NCI-H146 treated with DMSO at 0.1 percent for 48 hours (cell line): ENCODE measurements around the gene NPAS3.

Experiments
- DNase-seq: peaks from one replicate; lab custom pipeline; 2025; ENCODE audit not compliant: unreplicated experiment; lab: John Stamatoyannopoulos, UW

NPAS3 gene

DNA sequence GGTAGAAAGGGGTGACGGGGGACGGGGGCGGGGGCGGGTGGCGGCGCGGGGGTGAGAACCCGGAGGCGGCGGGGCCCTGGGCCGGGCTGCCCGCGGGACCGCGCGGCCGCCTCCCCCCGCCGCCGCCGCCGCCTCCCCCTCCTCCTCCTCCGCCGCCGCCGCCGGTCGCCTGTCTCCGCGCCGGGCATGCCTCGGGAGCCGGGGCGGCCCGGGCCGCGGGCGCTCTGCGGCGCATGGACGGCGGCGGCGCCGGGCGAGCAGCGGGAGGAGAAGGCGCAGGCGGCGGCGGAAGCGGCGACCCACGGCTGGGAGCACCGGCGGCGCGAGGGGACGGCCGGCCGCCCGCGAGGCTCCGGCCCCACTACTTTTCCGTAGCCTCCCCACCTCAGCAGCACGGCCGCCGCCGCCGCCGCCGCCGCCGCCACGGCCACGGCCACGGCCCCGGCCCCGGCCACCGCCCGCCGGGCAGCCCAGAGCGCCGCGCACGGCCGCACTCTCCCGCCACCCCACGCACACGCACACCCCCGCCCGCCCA is at the start of gene NPAS3:
TSS of gene NPAS3 (plus strand) at position 161 of the 535 bp plus-strand sequence.
- no peak for DNase-seq

GRCh38 chr14:32896979-32897697 is 41.5 kb upstream of the NPAS3 start:
- no peak for DNase-seq

DNA sequence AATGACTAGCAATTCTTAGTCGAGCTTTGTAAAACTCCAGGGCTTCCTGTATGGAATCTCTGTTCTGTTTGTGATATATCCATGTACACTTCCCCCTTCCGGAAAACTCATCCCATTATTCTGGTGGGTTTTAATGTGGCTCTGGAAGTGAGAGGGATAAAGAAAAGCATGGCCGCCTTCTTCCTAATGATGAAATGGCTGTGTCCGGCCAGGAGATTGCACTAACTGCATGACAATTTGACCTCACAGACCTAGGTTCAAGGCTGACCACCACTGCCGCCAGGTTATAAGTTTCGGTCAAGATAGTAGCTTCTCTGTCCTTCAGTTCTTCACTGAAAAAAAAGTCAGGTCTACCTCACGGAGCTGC is 41.0 kb upstream of the NPAS3 start:
- DNase-seq: no peak

GRCh38 chr14:32898876-32899275 is 39.8 kb upstream of the NPAS3 start:
- no peak for DNase-seq

DNA sequence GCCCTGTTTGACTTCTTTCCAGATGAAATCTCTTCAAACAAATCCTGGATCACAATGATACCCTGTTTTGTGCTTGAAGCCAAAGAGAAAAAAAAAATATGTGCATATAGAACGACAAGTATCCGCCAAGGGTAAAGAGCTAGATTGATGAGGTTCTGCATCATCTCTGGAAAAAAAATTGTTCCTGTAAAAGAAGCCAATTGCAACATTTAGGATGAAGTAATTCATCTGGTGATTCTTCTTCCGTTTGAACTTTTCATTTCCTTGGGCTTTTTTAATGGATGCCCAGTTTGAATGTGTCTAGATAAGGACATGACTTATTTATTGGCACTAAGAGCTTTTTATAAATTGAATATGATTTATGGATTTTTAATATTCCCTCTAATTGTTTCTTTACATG is 38.1 kb upstream of the NPAS3 start:
- no peak for DNase-seq

GRCh38 chr14:32905013-32905412 is 33.7 kb upstream of the NPAS3 start:
- no peak for DNase-seq

DNA sequence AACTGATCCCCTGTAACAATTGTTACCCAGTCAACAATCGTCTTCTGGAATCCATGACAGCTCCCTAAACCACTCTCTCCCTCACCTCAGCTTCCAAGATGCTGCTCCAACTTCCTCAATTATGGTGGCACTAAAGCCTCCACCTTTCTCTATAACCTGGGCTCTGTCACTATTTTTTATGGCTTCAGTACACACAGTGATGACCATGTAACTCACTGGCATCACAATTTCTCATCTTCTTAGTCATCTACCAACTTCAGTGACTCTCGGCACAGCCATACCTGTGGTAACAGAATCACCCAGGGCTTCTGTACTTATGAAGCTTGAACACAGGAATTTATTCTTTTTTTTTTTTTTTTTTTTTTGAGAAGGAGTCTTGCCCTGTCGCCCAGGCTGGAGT is 32.0 kb upstream of the NPAS3 start:
- DNase-seq: no peak

DNA sequence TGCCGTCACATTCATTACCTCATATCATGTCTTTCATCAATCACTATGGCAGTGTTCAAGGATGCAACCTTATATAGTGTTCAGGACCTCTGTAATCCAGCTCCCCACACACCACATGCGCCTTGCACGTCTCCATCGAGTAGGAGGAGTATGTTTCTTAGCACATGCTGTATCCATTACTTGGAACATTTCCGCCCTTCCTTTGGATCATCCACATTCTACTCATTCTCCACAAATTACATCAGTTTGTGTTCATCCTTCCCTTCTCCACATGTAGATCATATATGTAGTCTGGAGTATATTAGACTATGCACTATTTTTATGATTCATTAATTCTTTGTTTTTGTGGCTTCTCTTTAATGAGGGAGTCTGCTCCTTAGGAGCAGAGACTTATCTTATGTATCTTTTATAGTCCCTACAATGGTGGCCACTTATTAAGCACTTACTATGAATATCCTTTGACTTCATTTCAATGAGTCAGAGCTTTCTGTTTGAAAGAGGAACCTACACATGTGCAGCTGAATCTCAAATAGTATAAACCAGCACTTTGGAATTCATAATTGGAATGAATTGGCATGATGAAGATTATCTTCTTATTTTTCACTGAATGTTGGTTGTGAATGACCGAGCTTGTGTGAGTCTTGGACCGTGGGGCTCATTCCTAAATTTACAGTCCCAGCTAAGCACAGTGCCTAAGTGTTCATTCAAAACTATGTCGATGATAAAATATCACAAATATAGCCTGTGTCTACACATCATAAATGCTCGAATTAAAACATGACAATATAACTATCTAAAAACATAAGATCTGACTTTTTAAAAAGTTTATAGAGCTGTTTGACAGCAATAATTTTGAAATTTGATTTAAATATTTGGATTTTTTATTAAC is 30.2 kb upstream of the NPAS3 start:
- no peak for DNase-seq

DNA sequence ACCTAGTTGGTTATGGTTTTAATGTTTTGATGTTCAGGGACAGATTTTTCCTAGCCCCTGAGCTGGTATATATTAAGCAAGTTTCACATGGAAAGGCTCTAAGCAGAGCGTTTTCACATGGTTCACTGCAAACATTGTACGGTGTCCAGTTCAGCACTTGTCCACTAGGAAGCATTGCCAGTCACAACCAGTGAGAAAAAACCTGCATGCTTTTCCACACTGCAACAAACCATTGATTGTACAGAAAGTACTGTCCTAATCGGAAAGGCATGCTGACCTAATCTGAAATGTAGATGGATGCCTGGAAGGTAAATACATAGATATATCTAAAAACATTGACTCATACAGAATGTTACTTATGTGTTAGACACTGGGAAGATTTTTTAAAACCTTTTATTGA is 25.0 kb upstream of the NPAS3 start:
- no peak for DNase-seq

- no peak for DNase-seq
These were observed 24.3 kb upstream of the NPAS3 start for GRCh38 chr14:32914391-32914790.

DNA sequence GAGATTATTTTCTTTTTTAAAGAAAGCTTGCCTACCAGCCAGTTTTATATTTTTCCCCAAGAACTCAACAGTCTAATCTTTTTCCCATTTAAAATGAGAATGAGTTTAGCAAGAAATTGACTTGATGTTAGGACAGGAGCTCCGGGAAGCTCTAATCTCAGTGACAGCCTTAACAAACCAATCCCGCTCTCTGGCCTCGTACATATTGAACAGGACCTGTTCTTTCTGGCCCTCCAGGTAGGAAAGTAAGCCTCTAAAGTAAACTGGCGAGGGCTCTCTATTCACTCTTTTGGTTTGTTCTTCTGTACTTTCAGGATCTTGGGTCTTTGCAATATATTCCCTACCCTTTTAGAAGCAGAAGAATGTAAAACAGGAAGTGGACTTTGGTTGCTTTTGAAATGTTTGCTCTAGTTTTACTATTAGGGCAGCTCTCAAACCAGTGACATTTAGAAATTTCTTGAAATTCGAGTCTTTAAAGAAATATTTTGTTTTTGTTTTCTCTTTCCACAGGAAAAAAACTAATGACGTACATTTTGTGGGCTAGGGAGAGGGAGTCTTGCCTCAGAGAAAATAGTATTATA is 17.9 kb upstream of the NPAS3 start:
- DNase-seq: no peak

GRCh38 chr14:32925439-32925838 is 13.2 kb upstream of the NPAS3 start:
- DNase-seq: no peak

GRCh38 chr14:32932302-32932913 is 6.3 kb upstream of the NPAS3 start:
- no peak for DNase-seq

DNA sequence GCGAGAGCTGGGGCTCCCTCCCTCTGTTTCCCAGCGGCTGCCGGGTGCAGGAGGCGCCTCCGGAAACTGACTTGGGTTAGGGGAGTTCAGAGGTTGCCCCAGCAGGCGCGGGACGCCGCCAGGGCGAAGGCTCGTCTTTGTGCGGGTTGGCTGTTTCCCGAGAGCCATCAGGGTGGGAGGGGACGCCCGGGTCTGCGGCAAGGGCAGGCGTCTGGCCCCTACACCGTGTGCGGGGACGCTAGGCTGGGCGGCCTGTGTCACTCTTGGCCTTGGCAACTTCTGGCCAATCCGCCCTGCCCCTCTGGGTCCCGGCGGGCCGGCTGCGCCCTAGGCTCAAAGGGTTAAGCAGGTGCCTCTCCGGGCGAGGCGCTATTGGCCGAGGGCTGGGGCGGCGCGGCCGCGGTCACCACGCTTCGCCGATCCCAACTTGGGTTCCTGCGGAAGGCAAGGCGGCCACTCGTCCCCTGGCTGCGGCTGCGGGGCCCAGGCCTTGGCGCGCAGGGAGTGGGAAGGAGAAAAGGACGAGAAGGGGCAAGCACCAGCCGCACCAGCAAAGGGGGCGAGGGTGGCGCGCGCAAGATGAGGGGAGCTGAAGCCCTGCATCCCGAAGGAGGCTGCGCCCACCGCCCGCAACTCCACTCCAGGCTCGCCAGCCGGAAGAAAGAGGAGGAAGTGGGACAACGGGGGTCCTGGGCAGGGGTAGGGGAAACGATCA is 5.6 kb upstream of the NPAS3 start:
- no peak for DNase-seq

DNA sequence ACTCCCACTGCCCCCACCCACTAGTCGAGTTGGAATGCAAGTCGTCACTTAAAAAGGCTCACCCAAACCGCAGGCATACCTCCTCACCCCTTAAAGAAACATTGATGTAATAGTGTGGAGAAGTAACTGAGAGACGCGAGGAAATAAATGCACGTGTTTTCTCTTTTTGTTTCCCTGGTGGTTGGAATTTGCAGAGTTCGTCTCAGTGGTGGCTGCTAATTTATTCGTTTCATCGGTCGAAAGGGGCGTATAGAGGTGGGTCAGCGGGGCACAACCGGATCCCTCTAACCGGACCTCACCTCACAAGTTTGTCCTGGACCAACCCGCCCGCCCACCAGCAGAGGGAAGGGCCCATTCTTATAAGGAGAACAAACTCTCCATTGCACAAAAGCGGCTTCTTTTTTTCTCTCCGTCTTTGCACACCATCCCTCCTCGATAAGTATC is 5.0 kb upstream of the NPAS3 start:
- no peak for DNase-seq

DNA sequence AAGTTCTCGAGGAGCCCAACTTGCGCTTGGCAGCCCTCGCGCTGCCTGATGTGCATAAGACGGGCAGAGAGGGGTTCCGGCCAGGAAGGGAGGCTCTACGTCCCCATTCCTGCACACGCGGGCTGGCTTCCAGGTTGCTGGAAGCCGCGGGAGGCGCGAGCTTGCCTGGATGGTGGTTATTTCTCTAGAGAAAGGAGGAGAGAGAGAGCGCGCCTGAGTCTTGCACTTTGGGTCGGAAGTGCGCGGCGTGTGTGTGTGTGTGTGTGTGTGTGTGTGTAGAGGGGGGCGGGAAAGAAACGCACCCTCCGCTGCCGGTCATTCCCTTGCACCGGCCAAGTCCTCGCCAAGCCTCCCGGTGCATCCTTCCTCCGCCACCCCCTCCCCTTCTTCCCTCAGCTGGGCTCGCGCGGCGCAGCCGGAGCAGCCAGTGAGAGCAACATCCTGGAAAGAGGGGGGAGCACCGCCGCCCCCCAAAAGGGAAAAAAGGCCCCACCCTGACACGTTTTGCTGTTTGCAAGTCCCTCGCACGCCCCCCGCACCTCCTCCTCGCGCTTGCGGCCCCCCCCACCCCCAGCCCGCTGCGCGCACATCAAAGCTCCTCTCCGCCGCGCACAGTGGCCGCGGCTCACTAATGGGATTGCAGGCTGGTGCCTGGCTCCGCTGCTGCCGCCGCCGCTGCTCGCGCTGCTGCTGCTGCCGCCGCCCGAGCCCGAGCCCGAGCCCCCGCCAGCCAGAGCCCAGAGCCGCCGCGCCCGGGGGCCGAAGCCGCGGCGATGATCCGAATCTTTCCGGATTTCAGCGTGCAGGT is 4.4 kb upstream of the NPAS3 start:
- no peak for DNase-seq

DNA sequence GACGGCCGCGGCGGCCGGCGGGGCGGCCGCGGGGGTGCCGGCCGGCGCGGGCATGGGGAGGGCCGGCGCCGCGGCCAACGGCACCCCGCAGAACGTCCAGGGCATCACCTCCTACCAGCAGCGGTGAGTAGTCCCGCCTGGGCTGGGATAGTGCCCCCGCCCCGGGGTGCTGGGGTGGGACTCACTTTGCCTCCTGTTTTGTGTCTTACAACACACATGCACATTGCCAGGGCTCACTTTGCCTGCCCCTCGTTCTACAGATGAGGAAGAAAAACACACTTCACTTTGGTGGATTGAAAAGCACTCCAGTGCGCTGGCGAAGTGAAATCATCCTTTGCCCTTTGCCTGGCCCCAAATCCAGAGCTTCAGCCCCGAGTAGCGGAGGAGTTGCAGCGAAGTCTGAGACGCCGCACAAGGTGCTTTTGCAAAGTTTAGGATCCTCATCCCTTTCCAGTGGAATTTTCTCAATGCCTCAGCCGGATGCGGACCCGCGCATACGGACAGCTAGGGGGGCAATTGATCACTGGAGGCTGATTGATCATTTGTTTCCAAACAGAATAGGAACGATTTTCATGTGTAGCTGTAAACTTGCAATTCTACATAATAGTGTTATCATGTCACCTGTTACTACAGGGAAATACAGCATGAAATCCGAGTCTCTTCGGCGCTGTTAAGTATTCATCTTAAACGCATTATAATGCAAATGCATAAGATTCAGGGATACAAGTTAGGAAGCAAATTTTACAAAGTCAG is 3.6 kb upstream of the NPAS3 start:
- no peak for DNase-seq

DNA sequence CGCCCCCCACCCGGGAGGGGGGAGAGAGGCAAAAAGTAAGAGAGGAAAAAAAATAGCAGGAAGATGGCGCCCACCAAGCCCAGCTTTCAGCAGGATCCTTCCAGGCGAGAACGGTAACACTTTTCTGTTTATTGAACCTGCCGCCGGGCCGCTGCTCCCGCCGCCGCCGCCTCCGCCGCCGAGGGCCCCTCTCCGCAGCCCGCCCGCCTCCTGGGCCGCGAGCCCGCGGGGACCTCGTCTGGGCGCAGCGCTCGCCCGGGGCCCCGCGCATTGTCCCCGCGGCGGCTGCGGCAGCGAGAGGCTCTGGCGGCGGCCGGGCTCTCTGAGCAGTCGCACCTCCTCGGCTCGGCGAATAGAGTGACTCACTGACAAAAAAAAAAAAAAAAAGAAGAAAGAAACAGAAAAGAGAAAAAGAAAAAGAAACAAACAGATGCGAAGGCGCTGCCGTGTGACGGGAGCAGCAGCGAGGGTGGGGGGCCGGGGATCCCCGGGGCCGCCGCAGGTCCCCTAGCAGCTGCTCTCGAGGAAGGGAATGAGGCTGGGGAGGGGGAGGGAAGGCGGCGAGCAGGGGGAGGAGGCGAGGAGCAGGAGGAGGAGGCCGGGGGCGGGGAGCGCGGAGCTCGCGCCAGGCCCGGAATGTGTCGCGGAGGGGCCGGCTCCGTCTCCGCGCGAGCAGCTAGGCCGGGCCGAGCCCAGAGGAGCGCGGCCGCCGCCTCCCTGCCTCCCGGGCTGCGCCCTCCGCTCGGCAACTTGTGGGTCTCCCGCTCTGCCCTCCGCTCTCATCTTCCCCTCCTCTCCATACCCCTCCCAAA is 781 bp downstream of the NPAS3 start:
- peak; percentile 12 for DNase-seq
